ENCODE data around the gene SLC1A2. TPM values are rescaled to one million over a fixed set of nuclear protein-coding genes. Genes with fewer than 3 reads are reported as not detected.
A peak's percentile ranks its signal among the peaks of the same experiment; 100 is the strongest.

Gene SLC1A2
- total and polyA plus RNA-seq, 2 of the 4 experiments (the other 2 are of a cell fraction) = 0.15 to 0.54 TPM

DNA sequence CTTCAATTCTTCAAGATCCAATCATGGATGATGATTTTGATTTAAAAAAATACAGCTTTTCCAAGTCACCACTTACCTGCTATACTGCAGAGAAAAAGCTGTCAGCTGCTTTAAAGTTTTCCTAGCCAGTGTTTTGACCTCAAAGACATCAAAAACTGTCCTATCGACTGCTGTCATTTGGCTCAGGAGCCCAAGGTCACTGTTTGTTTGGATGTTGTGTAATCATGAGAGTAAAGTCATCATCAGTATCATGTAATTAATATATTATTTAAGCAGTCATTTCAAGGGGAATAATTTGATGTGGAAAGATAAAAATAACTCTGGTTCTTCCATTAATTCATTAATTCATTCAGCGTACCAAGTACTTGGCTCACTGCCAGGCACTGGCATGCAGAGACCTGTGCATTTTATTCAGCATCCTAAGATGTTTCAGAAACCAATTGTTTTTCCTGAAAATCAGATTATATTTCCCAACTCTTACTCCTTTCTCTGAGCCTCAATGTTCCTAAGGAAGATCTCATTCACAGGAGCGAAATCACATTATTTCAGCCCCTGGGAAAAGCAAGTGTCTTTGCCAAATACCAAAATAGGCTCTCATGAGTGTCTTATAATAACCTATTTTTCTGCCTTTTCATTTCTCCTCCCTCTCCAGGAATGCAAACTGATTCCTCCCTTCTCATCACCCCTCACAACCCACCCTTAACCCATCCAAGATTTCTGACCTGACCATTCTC, 59.9 kb downstream of the SLC1A2 start:
- Histone ChIP-seq H3K4me3 (ENCODE audit: insufficient read depth, low read depth, low read length) (no peak overlapping the region), H3K36me3 (ENCODE audit: control insufficient read depth, insufficient read depth, low read length) (no peaks in the 10 kb centered on the region), H3K18ac (ENCODE audit: low read depth, low read length) (no peak overlapping the region), H3K23ac (ENCODE audit: low read depth, low read length) (no peak overlapping the region), H2BK120ac (ENCODE audit: low read depth, low read length) (no peak overlapping the region), H3K4me1 (ENCODE audit: control insufficient read depth, insufficient read depth, low read length) (peaks cover 11% of the 10 kb centered on the region), H3K9me3 (ENCODE audit: control insufficient read depth, insufficient read depth, low read length) (no peaks in the 10 kb centered on the region), H3K27me3 (ENCODE audit: control insufficient read depth, insufficient read depth, low read length) (no peaks in the 10 kb centered on the region), H2BK20ac (ENCODE audit: low read depth, low read length) (no peak overlapping the region), H3K4ac (ENCODE audit: low read depth, low read length) (no peak overlapping the region), H3K79me1 (ENCODE audit: low read depth in 1 of 2, low read length in 2 of 2) (no peaks in the 10 kb centered on the region), H4K8ac (ENCODE audit: low read depth in 2 of 2, low read length in 2 of 2) (no peak overlapping the region), H3K4me2 (ENCODE audit: low read depth, low read length) (no peak overlapping the region), H3K9me1 (ENCODE audit: insufficient read depth, low read length) (peaks cover 13% of the 10 kb centered on the region), H2AK9ac (replicated peaks; ENCODE audit: low read depth, low read length, poor library complexity) (no peak overlapping the region), H3K9ac (ENCODE audit: low read depth, low read length) (no peak overlapping the region), H2AFZ (replicated peaks; ENCODE audit: low read length, poor library complexity) (no peak overlapping the region), H3K27ac (ENCODE audit: insufficient read depth, low read length) (no peak overlapping the region), H2BK5ac (ENCODE audit: low read depth, low read length, poor library complexity, severe bottlenecking) (no peak overlapping the region), H4K5ac (ENCODE audit: low read depth, low read length) (no peak overlapping the region), H3K56ac (ENCODE audit: extremely low read depth, insufficient read depth, low read length) (no peak overlapping the region), H4K20me1 (ENCODE audit: insufficient read depth, low read length) (no peaks in the 10 kb centered on the region), H3K14ac (replicated peaks; ENCODE audit: low read depth, low read length) (no peak overlapping the region), H2AK5ac (ENCODE audit: low read depth, low read length) (no peak overlapping the region), H4K91ac (ENCODE audit: insufficient read depth, low read depth, low read length) (no peak overlapping the region), H2BK15ac (ENCODE audit: low read depth, low read length) (no peak overlapping the region)
- DNase-seq = no peak
- in situ Hi-C loops (cut with MboI; ENCODE audit: low sequenced_read_pairs) = no loop called here
- WGBS, 2 experiments (ENCODE audit: extremely low coverage in 2 of 2, insufficient read length in 1 of 2) = no CpG with 5 or more reads among the region's 3 CpGs
- no peak for TF ChIP-seq POLR2A (IDR thresholded peaks at IDR 0.05; ENCODE audit: low read depth, low read length)
- peak; percentile 47 for TF ChIP-seq CEBPB (IDR thresholded peaks at IDR 0.05; ENCODE audit: low read depth, low read length)
- CTCF ChIA-PET = no interaction called here
- POLR2A ChIA-PET (ENCODE audit: unreplicated experiment) = no interaction called here
- no TSS peak for BruUV-seq (replicated peaks)
- intact Hi-C loops (cut with micrococcal nuclease) = no loop called here
- ATAC-seq (ENCODE audit: low read depth) = no peak
- dilution Hi-C loops (cut with HindIII; ENCODE audit: low sequenced_read_pairs, unreplicated experiment) = no loop called here

All from IMR-90 (cell line).